Neutrophil (primary cell): ENCODE measurements around the gene CR1.
"Not testable (repeated sequence)": the region's sequence is repeated elsewhere in the genome, so short reads cannot be mapped to it uniquely, and the experiment has no call there.

Source experiments
- H3K27ac ChIP-seq: fragments of 200-600 bp; sonication (generic); 2 replicates; pipeline ENCODE4 v1.5.1; 2016; ENCODE audit warnings: mild to moderate bottlenecking, moderate library complexity
- H3K27me3 ChIP-seq: fragments of 200-600 bp; sonication (generic); 2 replicates; pipeline ENCODE4 v1.6.0; 2016; ENCODE audit warnings: mild to moderate bottlenecking
- H3K36me3 ChIP-seq: fragments of 200-600 bp; sonication (generic); 2 replicates; pipeline ENCODE4 v1.5.1; 2017
- H3K4me1 ChIP-seq, 2 experiments: fragments of 200-600 bp in 1 of 2; sonication (generic) in 1 of 2; 1 replicate in 1 of 2; 2 replicates in 1 of 2; pipeline versions ENCODE4 v1.5.1 to v1.6.1; 2013 to 2016; ENCODE audit warnings: low read depth in 1 of 2, low read length in 1 of 2, mild to moderate bottlenecking in 1 of 2, moderate library complexity in 1 of 2; ENCODE audit not compliant: control insufficient read depth in 1 of 2, insufficient read depth in 1 of 2
- H3K4me3 ChIP-seq, 2 experiments: fragments of 200-600 bp in 1 of 2; sonication (generic) in 1 of 2; 1 replicate in 1 of 2; 2 replicates in 1 of 2; pipeline ENCODE4 v1.5.1; 2013 to 2016; ENCODE audit warnings: low read depth in 1 of 2, low read length in 1 of 2, mild to moderate bottlenecking in 1 of 2, moderate library complexity in 1 of 2
- H3K9me3 ChIP-seq: fragments of 200-600 bp; sonication (generic); 2 replicates; pipeline ENCODE4 v1.5.1; 2016
- CTCF ChIP-seq: fragments of 200-600 bp; sonication (generic); IDR thresholded peaks from 2 replicates; pipeline ENCODE4 v1.5.1; 2016; ENCODE audit warnings: antibody characterized with exemption

CR1 gene

GRCh38 chr1:207519505-207520399, 23.8 kb downstream of the CR1 start:
- Histone ChIP-seq H3K9me3 (no peaks in the 10 kb centered on the region), H3K36me3 (peaks cover 44% of the 10 kb centered on the region), H3K4me1 (no peaks in the 10 kb centered on the region), H3K27ac (no peak overlapping the region), H3K27me3 (no peaks in the 10 kb centered on the region), H3K4me3 (no peak overlapping the region)
- TF ChIP-seq CTCF, result no peak

DNA sequence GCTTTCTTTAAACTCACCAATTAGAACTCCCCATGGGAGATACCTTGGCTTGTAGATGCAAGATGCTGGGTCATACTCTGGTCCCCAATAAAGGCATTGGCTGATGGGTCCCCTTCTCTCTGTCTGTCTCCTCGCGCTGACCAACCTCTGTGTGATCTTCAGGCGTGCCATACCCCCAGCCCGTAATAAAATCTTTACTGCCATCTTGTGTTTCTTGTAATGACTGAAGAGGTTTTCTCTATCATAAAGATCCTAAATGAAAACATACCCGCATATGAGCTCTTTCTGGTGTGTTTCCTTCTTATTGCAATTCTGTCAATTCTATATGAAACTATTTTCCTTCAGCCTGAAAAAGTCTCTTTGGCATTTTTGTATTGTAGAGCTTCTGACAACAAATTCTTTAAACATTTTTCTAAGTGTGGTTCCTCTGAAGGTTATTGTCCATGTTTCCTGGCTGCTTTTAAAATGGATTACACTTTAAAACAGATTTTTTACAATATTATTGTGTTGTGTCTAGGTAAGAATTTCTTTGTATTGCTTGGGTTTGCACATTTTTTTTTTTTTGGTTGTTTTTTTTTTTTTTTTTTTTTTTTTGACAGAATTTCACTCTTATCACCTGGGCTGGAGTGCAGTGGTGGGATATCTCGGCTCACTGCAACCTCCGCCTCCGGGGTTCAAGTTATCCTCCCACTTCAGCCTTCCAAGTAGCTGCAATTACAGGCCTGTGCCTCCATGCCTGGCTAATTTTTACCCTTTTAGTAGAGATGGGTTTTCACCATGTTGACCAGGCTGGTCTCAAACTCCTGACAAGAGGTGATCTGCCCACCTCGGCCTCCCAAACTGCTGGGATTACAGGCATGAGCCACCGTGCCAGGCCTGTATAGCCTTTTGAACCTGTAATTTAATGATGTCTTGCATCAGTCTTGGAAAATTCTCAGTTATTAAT, 24.7 kb downstream of the CR1 start:
- not testable (repeated sequence) for H3K9me3 ChIP-seq, H3K4me3 ChIP-seq, H3K27me3 ChIP-seq, H3K4me1 ChIP-seq, H3K27ac ChIP-seq
- peaks cover 46% of the 10 kb centered on the region for H3K36me3 ChIP-seq

GRCh38 chr1:207525239-207525638, 29.3 kb downstream of the CR1 start:
- H3K27ac ChIP-seq, H3K27me3 ChIP-seq, H3K4me3 ChIP-seq, H3K9me3 ChIP-seq, H3K4me1 ChIP-seq: not testable (repeated sequence)
- H3K36me3 ChIP-seq, result peaks cover 30% of the 10 kb centered on the region

DNA sequence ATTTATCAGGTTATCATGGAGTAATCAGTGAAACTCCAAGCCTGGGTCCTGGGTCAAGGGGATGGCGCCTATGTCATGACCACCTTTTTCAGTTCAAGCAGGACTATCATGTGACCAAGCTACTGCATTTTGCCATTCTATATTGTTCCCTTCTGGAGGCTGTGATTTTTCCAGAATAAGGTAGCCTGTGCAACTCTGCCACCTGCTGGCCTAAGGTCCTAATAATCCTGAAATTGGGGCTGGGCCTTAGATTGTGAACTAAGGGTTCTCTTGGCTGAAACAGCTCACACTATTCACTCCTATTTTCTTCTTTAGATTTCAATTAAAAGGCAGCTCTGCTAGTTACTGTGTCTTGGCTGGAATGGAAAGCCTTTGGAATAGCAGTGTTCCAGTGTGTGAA, 32.4 kb downstream of the CR1 start:
- H3K4me3 ChIP-seq, H3K27me3 ChIP-seq, H3K9me3 ChIP-seq, H3K27ac ChIP-seq, H3K4me1 ChIP-seq: not testable (repeated sequence)
- H3K36me3 ChIP-seq, result peaks cover 30% of the 10 kb centered on the region

DNA sequence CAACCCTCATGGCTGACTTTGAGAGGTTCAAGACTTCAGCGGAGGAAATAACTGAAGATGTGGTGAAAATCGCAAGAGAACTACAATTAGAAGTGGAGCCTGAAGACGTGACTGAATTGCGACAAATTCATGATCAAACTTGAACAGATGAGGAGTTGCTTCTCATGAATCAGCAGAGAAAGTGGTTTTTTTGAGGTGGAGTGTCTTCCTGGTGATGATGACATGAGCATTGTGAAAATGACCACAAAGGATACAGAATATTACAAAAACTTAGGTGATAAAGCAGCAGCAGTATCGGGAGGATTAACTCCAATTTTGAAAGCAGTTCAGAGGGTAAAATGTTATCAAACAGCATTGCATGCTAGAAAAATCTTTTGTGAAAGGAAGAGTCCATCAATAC, 40.3 kb downstream of the CR1 start:
- not testable (repeated sequence) for H3K4me1 ChIP-seq, H3K36me3 ChIP-seq, H3K27ac ChIP-seq, H3K4me3 ChIP-seq, H3K9me3 ChIP-seq, H3K27me3 ChIP-seq

DNA sequence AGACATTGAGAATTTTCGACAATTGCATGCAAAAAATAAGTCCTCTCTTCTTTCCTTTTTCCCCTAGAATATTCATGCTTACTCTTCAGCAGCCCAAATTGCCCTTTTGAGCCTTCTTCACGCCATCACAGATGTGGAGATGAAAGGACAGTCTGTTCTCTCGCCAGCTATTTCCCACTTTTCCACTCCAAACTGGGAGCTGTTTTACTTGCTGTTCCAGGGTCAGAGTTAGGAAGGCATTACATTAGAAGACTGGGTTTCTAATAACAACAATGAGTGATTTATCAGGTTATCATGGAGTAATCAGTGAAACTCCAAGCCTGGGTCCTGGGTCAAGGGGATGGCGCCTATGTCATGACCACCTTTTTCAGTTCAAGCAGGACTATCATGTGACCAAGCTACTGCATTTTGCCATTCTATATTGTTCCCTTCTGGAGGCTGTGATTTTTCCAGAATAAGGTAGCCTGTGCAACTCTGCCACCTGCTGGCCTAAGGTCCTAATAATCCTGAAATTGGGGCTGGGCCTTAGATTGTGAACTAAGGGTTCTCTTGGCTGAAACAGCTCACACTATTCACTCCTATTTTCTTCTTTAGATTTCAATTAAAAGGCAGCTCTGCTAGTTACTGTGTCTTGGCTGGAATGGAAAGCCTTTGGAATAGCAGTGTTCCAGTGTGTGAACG, 50.9 kb downstream of the CR1 start:
- not testable (repeated sequence) for H3K4me3 ChIP-seq, H3K36me3 ChIP-seq, H3K4me1 ChIP-seq, H3K27me3 ChIP-seq, H3K9me3 ChIP-seq, H3K27ac ChIP-seq

DNA sequence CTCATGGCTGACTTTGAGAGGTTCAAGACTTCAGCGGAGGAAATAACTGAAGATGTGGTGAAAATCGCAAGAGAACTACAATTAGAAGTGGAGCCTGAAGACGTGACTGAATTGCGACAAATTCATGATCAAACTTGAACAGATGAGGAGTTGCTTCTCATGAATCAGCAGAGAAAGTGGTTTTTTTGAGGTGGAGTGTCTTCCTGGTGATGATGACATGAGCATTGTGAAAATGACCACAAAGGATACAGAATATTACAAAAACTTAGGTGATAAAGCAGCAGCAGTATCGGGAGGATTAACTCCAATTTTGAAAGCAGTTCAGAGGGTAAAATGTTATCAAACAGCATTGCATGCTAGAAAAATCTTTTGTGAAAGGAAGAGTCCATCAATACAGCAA, 58.9 kb downstream of the CR1 start:
- H3K36me3 ChIP-seq, H3K27ac ChIP-seq, H3K4me3 ChIP-seq, H3K4me1 ChIP-seq, H3K27me3 ChIP-seq, H3K9me3 ChIP-seq: not testable (repeated sequence)

DNA sequence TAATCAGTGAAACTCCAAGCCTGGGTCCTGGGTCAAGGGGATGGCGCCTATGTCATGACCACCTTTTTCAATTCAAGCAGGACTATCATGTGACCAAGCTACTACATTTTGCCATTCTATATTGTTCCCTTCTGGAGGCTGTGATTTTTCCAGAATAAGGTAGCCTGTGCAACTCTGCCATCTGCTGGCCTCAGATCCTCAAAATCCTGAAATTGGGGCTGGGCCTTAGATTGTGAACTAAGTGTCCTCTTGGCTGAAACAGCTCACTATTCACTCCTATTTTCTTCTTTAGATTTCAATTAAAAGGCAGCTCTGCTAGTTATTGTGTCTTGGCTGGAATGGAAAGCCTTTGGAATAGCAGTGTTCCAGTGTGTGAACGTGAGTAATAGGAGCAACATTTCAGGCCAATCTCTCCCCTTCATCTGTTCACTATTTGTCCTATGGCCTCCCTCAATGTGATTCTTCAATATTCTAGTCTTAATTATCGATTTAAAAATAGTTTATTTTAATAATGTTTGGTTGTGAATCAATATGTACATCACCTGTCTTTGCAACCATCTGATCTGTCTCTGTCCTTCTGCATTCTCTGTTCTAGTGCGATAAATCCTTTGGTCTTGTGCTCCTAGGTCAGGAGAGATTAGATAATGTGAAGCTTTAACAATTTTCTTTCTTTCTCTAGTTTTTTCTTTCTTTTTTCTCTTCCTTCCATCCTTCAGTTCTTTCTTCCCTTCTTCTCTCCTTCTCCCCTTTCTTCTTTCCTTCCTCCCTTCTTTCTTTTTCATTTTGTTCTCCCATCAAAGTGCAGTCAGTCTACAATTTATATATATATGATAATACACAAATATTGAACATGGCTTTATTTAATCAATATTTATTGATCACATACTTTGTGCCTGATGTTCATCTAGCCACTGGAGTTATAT, 69.8 kb downstream of the CR1 start:
- no peak for TF ChIP-seq CTCF
- Histone ChIP-seq H3K4me1 (peaks cover 6 to 10% of the 10 kb centered on the region in 2 experiments), H3K36me3 (peaks cover 39% of the 10 kb centered on the region), H3K27me3 (no peaks in the 10 kb centered on the region), H3K4me3 (no peak overlapping the region), H3K27ac (peak overlapping the region; percentile 11), H3K9me3 (no peaks in the 10 kb centered on the region)

DNA sequence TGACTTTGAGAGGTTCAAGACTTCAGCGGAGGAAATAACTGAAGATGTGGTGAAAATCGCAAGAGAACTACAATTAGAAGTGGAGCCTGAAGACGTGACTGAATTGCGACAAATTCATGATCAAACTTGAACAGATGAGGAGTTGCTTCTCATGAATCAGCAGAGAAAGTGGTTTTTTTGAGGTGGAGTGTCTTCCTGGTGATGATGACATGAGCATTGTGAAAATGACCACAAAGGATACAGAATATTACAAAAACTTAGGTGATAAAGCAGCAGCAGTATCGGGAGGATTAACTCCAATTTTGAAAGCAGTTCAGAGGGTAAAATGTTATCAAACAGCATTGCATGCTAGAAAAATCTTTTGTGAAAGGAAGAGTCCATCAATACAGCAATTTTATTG, 76.0 kb downstream of the CR1 start:
- peaks cover 29% of the 10 kb centered on the region for H3K36me3 ChIP-seq
- peak overlapping the region; percentile 23 to 50 for H3K4me3 ChIP-seq
- not testable (repeated sequence) for H3K27me3 ChIP-seq, H3K9me3 ChIP-seq
- H3K4me1 ChIP-seq, result peaks cover 14 to 19% of the 10 kb centered on the region in 2 experiments
- H3K27ac ChIP-seq, result peak overlapping the region; percentile 86

- peaks cover 14 to 19% of the 10 kb centered on the region in 2 experiments for H3K4me1 ChIP-seq
- peak overlapping the region; percentile 37 to 49 for H3K4me3 ChIP-seq
- not testable (repeated sequence) for H3K9me3 ChIP-seq, H3K27me3 ChIP-seq
- H3K27ac ChIP-seq, result peak overlapping the region; percentile 86
- H3K36me3 ChIP-seq, result peaks cover 30% of the 10 kb centered on the region
These were observed 77.1 kb downstream of the CR1 start for GRCh38 chr1:207573074-207573473.
